HG03039 (cell line): ENCODE measurements around the gene STAT5B.
A peak's percentile ranks its signal among the peaks of the same experiment; 100 is the strongest.

Experiments
- ATAC-seq: cut with Tn5 transposase; IDR thresholded peaks from one replicate; pipeline ENCODE4 v1.9.1; 2021; ENCODE audit warnings: mild to moderate bottlenecking, moderate library complexity; ENCODE audit not compliant: unreplicated experiment

The STAT5B gene

GRCh38 chr17:42182927-42183734 is 93.1 kb downstream of the STAT5B start:
- ATAC-seq = no peak

DNA sequence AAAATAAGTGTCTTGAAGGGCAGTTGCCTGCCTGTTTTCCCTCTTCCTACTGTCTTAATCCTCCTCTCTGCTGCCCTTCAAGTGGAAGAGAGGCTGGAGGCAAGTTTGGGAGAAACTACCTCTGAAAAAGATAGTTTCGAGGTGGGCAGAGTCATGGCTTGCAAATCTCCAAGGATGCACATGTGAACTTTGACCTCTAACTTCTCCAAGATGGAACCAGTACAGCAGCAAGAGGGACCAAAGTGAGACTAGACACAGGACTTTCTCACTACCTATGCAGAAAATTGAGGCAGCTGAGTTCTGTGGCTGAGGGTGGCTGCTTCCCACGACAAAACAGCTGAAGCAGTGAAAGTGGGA is 94.4 kb downstream of the STAT5B start:
- no peak for ATAC-seq

GRCh38 chr17:42180922-42181850 is 95.0 kb downstream of the STAT5B start, which contains the start of gene KCNH4:
TSS of gene KCNH4 (minus strand) at chr17:42181142. CDS start at chr17:42180945, 197 bp downstream.
- ATAC-seq = peak; percentile 37

- no peak for ATAC-seq
These were observed 95.7 kb downstream of the STAT5B start for GRCh38 chr17:42180411-42180921.

DNA sequence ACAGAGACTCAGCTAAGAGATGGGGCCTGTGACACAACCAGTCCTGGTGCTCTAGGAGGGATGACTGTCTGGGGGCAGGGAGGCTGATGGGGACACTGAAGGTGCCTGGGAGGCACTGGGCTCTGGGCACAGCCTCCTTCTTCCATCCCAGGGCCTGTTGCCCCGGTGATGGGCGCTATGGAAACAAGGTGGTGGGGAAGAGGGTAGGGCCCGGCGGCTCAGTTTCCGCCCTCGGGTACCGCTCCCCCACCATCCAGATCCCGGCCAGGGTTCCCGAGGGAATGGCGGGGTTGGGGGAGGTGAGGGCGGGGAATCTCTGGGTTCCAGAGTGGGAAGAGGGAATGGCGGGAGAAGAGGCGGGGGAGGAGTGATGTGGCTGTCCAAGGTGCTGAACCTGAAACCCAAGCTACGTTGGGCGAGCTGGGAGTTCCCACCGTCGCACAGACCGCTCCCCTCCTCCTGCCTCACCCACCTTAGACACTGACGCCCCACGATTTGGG is 96.2 kb downstream of the STAT5B start:
- ATAC-seq = no peak

- no peak for ATAC-seq
These were observed 96.9 kb downstream of the STAT5B start for GRCh38 chr17:42179335-42179734.

GRCh38 chr17:42178817-42179216 is 97.4 kb downstream of the STAT5B start:
- no peak for ATAC-seq

- ATAC-seq = no peak
These were observed 98.5 kb downstream of the STAT5B start for GRCh38 chr17:42177684-42178083.

DNA sequence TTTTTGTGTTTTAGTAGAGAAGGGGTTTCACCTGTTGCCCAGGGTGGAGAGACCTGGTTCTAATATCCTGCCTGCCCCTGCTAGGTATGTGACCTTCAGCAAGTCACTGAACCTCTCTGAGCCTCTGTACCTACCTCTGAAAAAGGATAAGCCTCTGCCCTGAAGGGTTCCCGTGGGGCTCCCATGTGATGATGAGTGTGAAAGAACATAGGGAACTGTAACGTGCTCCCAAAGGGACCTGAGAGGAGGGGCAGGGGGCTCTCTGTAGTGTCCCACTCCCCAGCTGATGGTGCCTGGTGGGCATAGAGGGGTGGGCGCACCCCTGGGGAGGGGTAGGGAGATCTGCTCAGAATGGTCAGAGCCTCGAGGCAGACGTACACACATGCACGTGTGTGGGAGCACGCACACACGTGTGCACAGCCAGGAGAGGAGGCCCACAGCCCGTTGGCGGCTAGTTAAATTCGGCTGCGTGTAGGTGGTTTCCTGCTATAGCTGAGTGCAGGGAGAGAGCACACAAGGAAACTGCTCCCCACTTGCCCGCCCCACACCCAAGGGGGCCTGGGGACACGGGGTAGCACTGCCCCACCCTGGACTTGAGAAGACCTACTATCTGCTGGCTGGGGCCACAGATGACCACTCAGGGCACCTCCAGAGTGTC is 101.9 kb downstream of the STAT5B start:
- ATAC-seq = no peak

DNA sequence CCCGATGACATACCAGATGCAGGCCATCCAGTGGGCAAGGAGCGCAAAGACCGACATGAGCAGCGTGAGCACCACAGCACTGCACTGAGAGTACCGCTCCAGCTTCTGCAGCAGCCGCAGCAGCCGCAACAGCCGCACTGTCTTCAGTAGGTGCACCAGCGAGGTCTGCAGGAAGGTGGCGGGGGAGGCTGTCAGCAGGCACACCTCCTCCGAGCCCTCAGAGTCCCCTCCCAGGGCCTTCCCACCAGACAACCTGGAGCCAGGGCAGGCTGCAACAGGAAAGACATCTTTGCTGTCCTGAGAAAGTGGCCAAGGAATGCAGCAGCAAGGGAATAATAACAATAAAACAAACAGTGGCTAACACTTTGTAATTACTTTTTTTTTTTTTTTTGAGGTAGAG is 104.4 kb downstream of the STAT5B start:
- no peak for ATAC-seq

DNA sequence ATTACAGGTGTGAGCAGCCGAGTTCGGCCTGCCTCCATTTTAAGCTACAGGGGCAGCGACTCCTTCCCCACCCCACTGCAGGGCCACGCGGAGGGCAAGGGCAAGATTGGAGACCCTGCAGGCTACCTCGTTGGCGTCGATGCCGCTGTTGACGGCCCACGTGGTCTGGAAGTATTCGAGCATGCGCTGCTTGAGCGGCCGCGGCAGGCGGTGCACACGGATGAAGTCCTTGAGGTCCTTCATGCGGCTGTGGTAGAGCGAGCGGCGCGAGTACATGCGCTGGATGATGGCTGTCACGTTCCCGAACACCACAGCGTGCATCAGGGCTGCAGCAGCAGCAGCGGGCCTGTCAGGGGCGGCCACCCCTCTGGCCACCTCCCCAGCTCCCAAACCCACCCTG is 106.8 kb downstream of the STAT5B start:
- no peak for ATAC-seq

GRCh38 chr17:42167807-42168206 is 108.4 kb downstream of the STAT5B start:
- ATAC-seq = no peak

DNA sequence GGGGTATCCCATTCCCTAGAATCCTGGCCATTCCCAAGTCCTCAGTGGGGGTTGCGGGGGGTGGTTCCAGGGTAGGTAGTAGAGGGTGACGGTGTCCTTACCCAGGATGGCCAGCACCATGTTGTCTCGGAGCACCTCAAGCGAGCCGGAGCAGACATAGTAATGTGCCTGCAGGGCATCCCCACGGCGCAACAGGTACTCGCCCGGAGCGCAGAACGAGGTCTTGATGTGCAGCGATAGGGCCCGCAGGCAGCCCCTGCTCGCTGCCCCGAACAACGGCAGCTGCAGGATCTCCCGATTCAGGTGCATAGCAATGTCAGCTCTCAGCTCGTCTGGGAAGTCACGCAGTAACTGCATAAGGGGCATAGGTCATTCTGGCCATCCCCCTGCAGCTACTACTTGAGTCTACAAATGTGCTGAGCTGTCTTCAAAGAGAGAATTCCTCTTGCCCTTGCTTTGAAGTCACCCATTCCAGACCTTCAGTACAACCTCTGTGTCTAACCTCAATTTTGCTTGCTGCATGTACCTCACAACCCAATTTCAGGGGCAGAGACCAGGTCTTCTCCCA is 109.9 kb downstream of the STAT5B start:
- no peak for ATAC-seq

GRCh38 chr17:42165751-42166150 is 110.4 kb downstream of the STAT5B start:
- ATAC-seq = no peak

- ATAC-seq = no peak
These were observed 112.3 kb downstream of the STAT5B start for GRCh38 chr17:42163696-42164407.

GRCh38 chr17:42163113-42163512 is 113.1 kb downstream of the STAT5B start:
- no peak for ATAC-seq

- ATAC-seq = no peak
These were observed 115.7 kb downstream of the STAT5B start for GRCh38 chr17:42160531-42160910.

DNA sequence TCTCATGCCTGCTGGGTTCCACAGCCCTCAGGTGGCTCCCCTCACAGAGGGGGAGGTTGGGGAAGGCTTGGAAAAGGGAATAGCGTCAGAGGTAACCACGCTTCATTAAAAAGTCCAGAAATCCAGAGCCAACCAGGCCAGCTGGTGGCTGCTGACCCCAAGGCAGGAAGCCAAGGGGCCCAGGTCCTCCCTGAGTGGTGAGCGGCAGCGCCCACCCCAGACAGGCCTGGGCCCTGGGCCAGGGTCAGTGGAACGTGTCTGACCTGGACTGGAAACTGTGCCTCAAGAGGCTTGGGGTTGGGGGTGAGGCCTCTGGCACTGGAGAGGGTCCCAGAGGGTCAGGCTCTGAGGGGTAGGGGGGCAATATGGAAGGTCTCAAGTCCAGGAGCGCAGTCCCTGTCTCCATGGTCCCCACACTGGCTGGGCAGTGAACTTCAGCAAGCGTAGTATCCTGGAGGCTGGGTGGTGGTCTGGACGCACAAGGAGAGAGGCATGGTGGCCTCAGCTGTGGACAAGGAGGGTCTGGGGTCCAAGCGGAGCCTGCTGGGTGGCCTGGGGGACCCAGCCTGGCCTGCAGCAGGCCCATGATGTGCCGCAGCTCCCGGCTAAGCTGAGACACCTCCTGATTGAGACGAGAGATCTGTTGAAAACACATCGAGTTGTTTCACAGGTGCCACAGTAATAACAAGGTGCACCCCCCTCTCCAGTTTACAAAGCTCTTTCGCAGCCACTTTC is 116.2 kb downstream of the STAT5B start:
- ATAC-seq = no peak

GRCh38 chr17:42155614-42156045 is 120.6 kb downstream of the STAT5B start:
- ATAC-seq = no peak
